Psoas muscle (tissue), 8 donors: ENCODE measurements around the gene SNED1. TPM values are rescaled to one million over a fixed set of nuclear protein-coding genes. Genes with fewer than 3 reads are reported as not detected.

Source experiments
- ATAC-seq, 4 donors: fragments of 200-7000 bp; cut with Tn5 transposase; one replicate each; pipeline ENCODE4 v1.9.1; 2020; ENCODE audit warnings: moderate library complexity in 3 of 4, mild to moderate bottlenecking in 2 of 4
- DNase-seq, 2 donors: peaks; one replicate each; pipeline ENCODE4 v3.0.0-alpha.2; 2020
- H3K27ac ChIP-seq: fragments of 200-600 bp; one replicate; pipeline ENCODE4 v1.8.0; 2022
- H3K27me3 ChIP-seq, 3 donors: fragments of 200-600 bp in 1 of 3; one replicate each; pipeline versions ENCODE4 v1.6.1 to v1.8.0; 2013 to 2022; ENCODE audit warnings: low read length in 2 of 3, mild to moderate bottlenecking in 2 of 3, moderate library complexity in 1 of 3; ENCODE audit not compliant: insufficient read depth in 3 of 3
- H3K36me3 ChIP-seq, 2 donors: fragments of 200-600 bp in 1 of 2; one replicate each; pipeline versions ENCODE4 v1.6.1 to v1.8.0; 2013 to 2022; ENCODE audit warnings: low read depth in 1 of 2, mild to moderate bottlenecking in 1 of 2, moderate library complexity in 1 of 2; ENCODE audit not compliant: insufficient read depth in 1 of 2
- H3K4me1 ChIP-seq: fragments of 200-600 bp; one replicate; pipeline ENCODE4 v1.8.0; 2022
- H3K4me3 ChIP-seq: fragments of 200-600 bp; one replicate; pipeline ENCODE4 v1.8.0; 2022; ENCODE audit warnings: mild to moderate bottlenecking
- H3K9me3 ChIP-seq: fragments of 200-600 bp; one replicate; pipeline ENCODE4 v1.8.0; 2022
- CTCF ChIP-seq: fragments of 200-600 bp; IDR thresholded peaks from one replicate; pipeline ENCODE4 v1.8.0; 2022; ENCODE audit warnings: antibody characterized with exemption
- WGBS, 3 donors: extraction: QIAGEN DNeasy Blood & Tissue Kit; methylation state at CpG; one replicate each; pipeline versions ENCODE4 v1.1.6 to v1.1.7; 2013; 5-methylcytosine and 5-hydroxymethylcytosine counted together
- intact Hi-C, 2 donors: fragments of 100-400 bp; cut with DNase I; formaldehyde crosslinking; loops; one replicate each; pipeline versions ENCODE4 v1.11.0 to v1.14.2; 2022
- polyA plus RNA-seq, 3 donors: library from polyadenylated mRNA; stranded (reverse); fragments of 200-250 nt; gene quantifications; one replicate each; pipeline ENCODE4 v1.2.3, GENCODE V29; 2013
- total RNA-seq, 4 donors: library from RNA; stranded (reverse); fragmentation: NEBNext Ultra II Directional in 2 of 4; extraction: Animal tissue kit (Norgen Biotek cat#: 25700) in 2 of 4; gene quantifications; one replicate each; pipeline versions ENCODE4 v1.2.1 to v1.2.4, GENCODE V29; 2021 to 2023
- donor health status: healthy with polysubstance abuse.
- donor health status: DM: no; HTN: no; CAD: no; lungs with moderate emphysema.
- donor health status: Bipolar disorder and iron deficiency.
- donor health status: healthy.
- donor health status: DM: yes; HTN: yes; CAD: no.
- donor health status: DM: no; HTN: no; CAD: no.
- donor health status: DM: no; HTN: no; CAD: no.
- donor health status: DM: yes; HTN: yes; CAD: no.

The SNED1 gene
- total and polyA plus RNA-seq, 7 donors = 7.8 to 36.9 (median 9.2) TPM

GRCh38 chr2:241081190-241081642, 82.8 kb downstream of the SNED1 start:
- TF ChIP-seq CTCF = no peak
- WGBS, 3 donors = 49 to 53% (median 50%) methylated on average over 8 to 9 of the region's 9 CpGs
- H3K9me3 ChIP-seq = no peaks in the 10 kb centered on the region
- ATAC-seq (peak in 3 of 4 donors; percentile 17 to 19 (median 18)), DNase-seq (no peak)
- H3K27me3 ChIP-seq = no peaks in the 10 kb centered on the region
- H3K4me3 ChIP-seq = no peak overlapping the region
- intact Hi-C loops = loop anchor here in 1 of 2 donors (5.0 to 10.0 kb wide), 2 partner anchors 151 to 226 kb away; no protein-coding TSS in a partner anchor
- H3K4me1 ChIP-seq = no peaks in the 10 kb centered on the region
- no peak overlapping the region for H3K27ac ChIP-seq
- peaks cover under 1 to 35% of the 10 kb centered on the region in 2 donors for H3K36me3 ChIP-seq

GRCh38 chr2:241081643-241082340, 83.4 kb downstream of the SNED1 start:
- ATAC-seq (peak in 3 of 4 donors; percentile 8 to 28 (median 19)), DNase-seq (peak in 1 of 2 donors; percentile 54)
- no peak for TF ChIP-seq CTCF
- no peaks in the 10 kb centered on the region for H3K9me3 ChIP-seq
- H3K36me3 ChIP-seq = peaks cover 6 to 36% of the 10 kb centered on the region in 2 donors
- no peaks in the 10 kb centered on the region for H3K4me1 ChIP-seq
- intact Hi-C loops = loop anchor here in 1 of 2 donors (5.0 to 10.0 kb wide), 2 partner anchors 151 to 227 kb away; no protein-coding TSS in a partner anchor
- H3K4me3 ChIP-seq = no peak overlapping the region
- no peak overlapping the region for H3K27ac ChIP-seq
- 49 to 58% (median 56%) methylated on average over 28 of the region's 28 CpGs for WGBS, 3 donors
- H3K27me3 ChIP-seq = no peaks in the 10 kb centered on the region

- peak in 2 of 4 donors; percentile 1 for ATAC-seq
- Histone ChIP-seq H3K4me3 (no peak overlapping the region), H3K4me1 (no peaks in the 10 kb centered on the region), H3K27me3 (no peaks in the 10 kb centered on the region), H3K36me3 (peaks cover 6 to 37% of the 10 kb centered on the region in 2 donors), H3K27ac (no peak overlapping the region), H3K9me3 (no peaks in the 10 kb centered on the region)
- no peak for DNase-seq
- TF ChIP-seq CTCF = no peak
- intact Hi-C loops = loop anchor here in 1 of 2 donors (5.0 to 10.0 kb wide), 2 partner anchors 150 to 228 kb away; no protein-coding TSS in a partner anchor
- 75 to 81% (median 76%) methylated on average over 14 of the region's 14 CpGs for WGBS, 3 donors
Measured at GRCh38 chr2:241082341-241083090, 84.1 kb downstream of the SNED1 start.

GRCh38 chr2:241083091-241083415, 84.6 kb downstream of the SNED1 start:
- H3K36me3 ChIP-seq = peaks cover 6 to 42% of the 10 kb centered on the region in 2 donors
- no peaks in the 10 kb centered on the region for H3K27me3 ChIP-seq
- no peak overlapping the region for H3K27ac ChIP-seq
- 61 to 88% (median 69%) methylated on average over 5 of the region's 5 CpGs for WGBS, 3 donors
- no peak overlapping the region for H3K4me3 ChIP-seq
- intact Hi-C loops = loop anchor here in 1 of 2 donors (5.0 to 10.0 kb wide), 2 partner anchors 149 to 228 kb away; no protein-coding TSS in a partner anchor
- no peaks in the 10 kb centered on the region for H3K9me3 ChIP-seq
- no peaks in the 10 kb centered on the region for H3K4me1 ChIP-seq
- peak in 3 of 4 donors; percentile 1 to 5 (median 1) for ATAC-seq
- DNase-seq = no peak
- TF ChIP-seq CTCF = no peak
